Measurements from ENCODE around the gene DEPDC5.

Gene DEPDC5

GRCh38 chr22:31896472-31896871, 142.7 kb downstream of the DEPDC5 start:
- DNase-seq = no peak

GRCh38 chr22:31897842-31898805, 144.3 kb downstream of the DEPDC5 start:
- DNase-seq = no peak

- no peak for DNase-seq
These were observed 145.1 kb downstream of the DEPDC5 start for GRCh38 chr22:31898926-31899325.

- no peak for DNase-seq
These were observed 145.8 kb downstream of the DEPDC5 start for GRCh38 chr22:31899669-31900068.

GRCh38 chr22:31901388-31902137, 147.7 kb downstream of the DEPDC5 start:
- DNase-seq = no peak

- DNase-seq = no peak
These were observed 150.8 kb downstream of the DEPDC5 start for GRCh38 chr22:31904651-31905050.

- no peak for DNase-seq
These were observed 151.5 kb downstream of the DEPDC5 start for GRCh38 chr22:31905356-31905755.

GRCh38 chr22:31906086-31906485, 152.3 kb downstream of the DEPDC5 start:
- no peak for DNase-seq

GRCh38 chr22:31906569-31906968, 152.8 kb downstream of the DEPDC5 start:
- DNase-seq = no peak

GRCh38 chr22:31909977-31910376, 156.2 kb downstream of the DEPDC5 start:
- no peak for DNase-seq

- no peak for DNase-seq
These were observed 158.0 kb downstream of the DEPDC5 start for GRCh38 chr22:31911565-31912406.

- no peak for DNase-seq
These were observed 158.6 kb downstream of the DEPDC5 start for GRCh38 chr22:31912407-31912743.

GRCh38 chr22:31915586-31915985, 161.8 kb downstream of the DEPDC5 start:
- no peak for DNase-seq

GRCh38 chr22:31917227-31917921, 163.6 kb downstream of the DEPDC5 start:
- DNase-seq = peak; percentile 27 to 39

- no peak for DNase-seq
These were observed 165.9 kb downstream of the DEPDC5 start for GRCh38 chr22:31919730-31920129.

- DNase-seq = no peak
These were observed 166.5 kb downstream of the DEPDC5 start for GRCh38 chr22:31920306-31920705.

GRCh38 chr22:31921106-31921505, 167.3 kb downstream of the DEPDC5 start:
- DNase-seq = no peak

- DNase-seq = no peak
These were observed 168.7 kb downstream of the DEPDC5 start for GRCh38 chr22:31922534-31922933.

GRCh38 chr22:31923136-31923535, 169.3 kb downstream of the DEPDC5 start:
- no peak for DNase-seq

- DNase-seq = no peak
These were observed 169.9 kb downstream of the DEPDC5 start for GRCh38 chr22:31923747-31924146.

GRCh38 chr22:31925056-31925455, 171.2 kb downstream of the DEPDC5 start:
- no peak for DNase-seq

GRCh38 chr22:31926024-31926423, 172.2 kb downstream of the DEPDC5 start:
- no peak for DNase-seq
